ENCODE results near the gene ARHGAP29.

The ARHGAP29 gene

GRCh38 chr1:94265011-94265422, 27.6 kb upstream of the ARHGAP29 start:
- peak; percentile 29 for DNase-seq (ENCODE audit: low read depth, low spot score)

- no peak for DNase-seq (ENCODE audit: low read depth, low spot score)
These were observed 23.4 kb upstream of the ARHGAP29 start for GRCh38 chr1:94260635-94261387.

- peak; percentile 25 for DNase-seq (ENCODE audit: low read depth, low spot score)
These were observed 22.4 kb upstream of the ARHGAP29 start for GRCh38 chr1:94259635-94260289.

GRCh38 chr1:94258873-94259331, 21.5 kb upstream of the ARHGAP29 start:
- DNase-seq (ENCODE audit: low read depth, low spot score): peak; percentile 87

GRCh38 chr1:94257444-94257843, 20.1 kb upstream of the ARHGAP29 start:
- no peak for DNase-seq (ENCODE audit: low read depth, low spot score)

GRCh38 chr1:94255476-94255875, 18.1 kb upstream of the ARHGAP29 start:
- DNase-seq (ENCODE audit: low read depth, low spot score): no peak

- no peak for DNase-seq (ENCODE audit: low read depth, low spot score)
These were observed 16.9 kb upstream of the ARHGAP29 start for GRCh38 chr1:94254073-94254810.

GRCh38 chr1:94253456-94254017, 16.2 kb upstream of the ARHGAP29 start:
- no peak for DNase-seq (ENCODE audit: low read depth, low spot score)

- no peak for DNase-seq (ENCODE audit: low read depth, low spot score)
These were observed 13.0 kb upstream of the ARHGAP29 start for GRCh38 chr1:94250341-94250740.

- DNase-seq (ENCODE audit: low read depth, low spot score): no peak
These were observed 11.7 kb upstream of the ARHGAP29 start for GRCh38 chr1:94248956-94249688.

- peak; percentile 88 for DNase-seq (ENCODE audit: low read depth, low spot score)
These were observed 10.0 kb upstream of the ARHGAP29 start for GRCh38 chr1:94247138-94248094.

- peak; percentile 51 for DNase-seq (ENCODE audit: low read depth, low spot score)
These were observed 9.3 kb upstream of the ARHGAP29 start for GRCh38 chr1:94246692-94247137.

- DNase-seq (ENCODE audit: low read depth, low spot score): peak; percentile 23
These were observed 8.5 kb upstream of the ARHGAP29 start for GRCh38 chr1:94245747-94246438.

GRCh38 chr1:94244816-94245215, 7.4 kb upstream of the ARHGAP29 start:
- DNase-seq (ENCODE audit: low read depth, low spot score): no peak

GRCh38 chr1:94243665-94244064, 6.3 kb upstream of the ARHGAP29 start:
- no peak for DNase-seq (ENCODE audit: low read depth, low spot score)

GRCh38 chr1:94240822-94241221, 3.4 kb upstream of the ARHGAP29 start:
- DNase-seq (ENCODE audit: low read depth, low spot score): peak; percentile 50

GRCh38 chr1:94239796-94240195, 2.4 kb upstream of the ARHGAP29 start:
- DNase-seq (ENCODE audit: low read depth, low spot score): no peak

GRCh38 chr1:94239051-94239450, 1.7 kb upstream of the ARHGAP29 start:
- peak; percentile 29 for DNase-seq (ENCODE audit: low read depth, low spot score)

- peak; percentile 74 for DNase-seq (ENCODE audit: low read depth, low spot score)
These were observed 624 bp downstream of the ARHGAP29 start for GRCh38 chr1:94236630-94237290.
